ENCODE measurements around the gene RICTOR.

The RICTOR gene

GRCh38 chr5:39074017-39074814 lies at the start of gene RICTOR:
Gene RICTOR (minus strand): TSS chr5:39074399. CDS start chr5:39074377, 22 bp downstream.
- DNase-seq: peak; percentile 89

GRCh38 chr5:39121922-39122321 lies 47.7 kb upstream of the RICTOR start:
- DNase-seq: no peak

DNA sequence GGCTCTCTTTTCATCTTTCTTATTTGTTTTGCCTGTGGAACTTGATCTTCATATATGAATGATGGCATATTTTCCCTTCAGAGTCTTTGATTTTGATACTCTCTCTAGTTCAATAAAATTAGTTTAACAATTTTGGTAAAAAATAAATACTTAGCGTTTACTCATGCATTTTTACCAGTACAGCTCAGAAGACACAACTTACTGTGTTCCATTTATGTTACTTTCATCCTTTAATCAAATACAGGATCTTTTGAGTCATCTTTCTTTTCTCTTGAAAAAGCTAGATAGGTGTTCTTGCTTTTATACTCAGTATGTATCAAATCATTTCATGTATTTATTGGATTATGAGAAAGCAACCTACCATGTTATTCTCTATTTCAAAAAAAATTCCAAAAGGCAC lies 47.1 kb upstream of the RICTOR start:
- no peak for DNase-seq

DNA sequence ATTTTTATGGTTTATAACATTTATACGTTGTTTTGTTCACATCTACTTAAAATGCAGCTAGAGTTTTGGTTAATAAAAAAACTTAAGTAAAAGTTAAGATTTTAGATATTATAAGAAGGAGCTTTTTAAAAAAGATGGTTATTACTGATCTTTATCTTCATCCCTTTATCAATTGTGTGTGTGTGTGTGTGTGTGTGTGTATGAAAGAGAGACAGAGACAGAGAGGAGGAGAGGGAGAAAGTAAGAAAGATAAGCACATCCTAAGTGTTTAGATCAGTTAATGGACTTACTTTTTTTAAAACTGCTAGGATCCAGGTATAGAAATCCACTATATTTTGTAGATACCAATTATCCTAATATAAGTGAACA lies 45.8 kb upstream of the RICTOR start:
- no peak for DNase-seq

GRCh38 chr5:39119404-39120051 lies 45.3 kb upstream of the RICTOR start:
- DNase-seq: no peak

GRCh38 chr5:39118638-39119037 lies 44.4 kb upstream of the RICTOR start:
- no peak for DNase-seq

- DNase-seq: no peak
Observed at GRCh38 chr5:39117401-39117800, 43.2 kb upstream of the RICTOR start.

DNA sequence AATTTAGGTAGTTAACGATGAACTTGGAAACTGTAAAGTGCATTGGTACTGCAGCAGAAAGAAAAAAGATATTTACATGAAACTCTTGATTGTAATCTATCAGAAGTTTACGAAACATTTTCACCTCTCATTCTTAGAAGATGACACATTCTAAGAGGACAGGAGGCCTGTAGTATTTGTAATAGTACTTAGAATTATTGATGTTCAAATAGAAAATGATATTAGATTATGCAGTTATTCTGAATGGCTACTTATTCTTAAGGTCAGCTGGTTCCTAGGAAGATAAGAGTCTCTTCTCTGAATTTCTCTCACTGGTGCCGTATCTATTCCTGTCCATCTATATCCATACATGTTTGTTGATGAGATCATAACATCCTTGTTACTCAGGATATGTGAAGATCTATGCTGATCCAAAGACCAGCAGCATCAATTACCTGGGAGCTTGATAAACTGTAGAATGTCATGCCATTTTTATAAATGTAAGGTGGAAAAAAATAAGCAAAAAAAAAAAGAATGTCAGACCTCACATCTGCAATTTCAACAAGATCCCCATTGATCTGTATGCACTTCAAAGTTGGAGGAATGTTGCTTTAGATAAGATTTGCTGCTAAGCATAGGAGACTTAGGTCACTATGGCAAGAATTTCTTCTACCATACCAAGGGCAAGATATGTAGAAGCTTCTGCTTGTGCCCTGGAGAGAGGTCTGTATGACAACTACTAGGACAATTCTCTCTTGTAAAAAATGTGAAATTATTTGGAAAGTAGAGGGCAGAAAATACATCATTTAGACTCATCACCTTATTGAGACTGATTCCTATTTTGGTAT lies 42.4 kb upstream of the RICTOR start:
- DNase-seq: no peak

- no peak for DNase-seq
Observed at GRCh38 chr5:39115644-39116343, 41.6 kb upstream of the RICTOR start.

GRCh38 chr5:39114155-39114554 lies 40.0 kb upstream of the RICTOR start:
- DNase-seq: no peak

- DNase-seq: no peak
Observed at GRCh38 chr5:39113354-39113953, 39.3 kb upstream of the RICTOR start.

DNA sequence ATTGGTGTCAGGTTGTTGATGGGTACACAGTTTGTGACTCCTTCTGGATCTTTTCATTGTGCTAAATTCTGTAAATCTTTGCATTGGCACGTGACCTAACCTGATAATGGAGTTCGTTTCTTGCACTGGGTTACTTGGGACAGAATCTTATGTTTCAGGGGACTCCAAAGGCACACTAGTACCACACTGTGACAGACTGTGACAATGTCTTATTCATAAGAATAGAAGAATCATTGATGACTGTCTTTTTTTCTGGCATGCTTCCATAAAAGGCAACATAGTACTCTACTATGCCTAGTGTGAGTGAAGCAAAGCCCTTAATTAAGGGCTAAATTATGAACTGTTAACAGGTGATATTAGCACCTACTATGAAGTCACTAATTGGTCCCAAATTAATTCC lies 35.4 kb upstream of the RICTOR start:
- DNase-seq: no peak

- DNase-seq: no peak
Observed at GRCh38 chr5:39108987-39109386, 34.8 kb upstream of the RICTOR start.

DNA sequence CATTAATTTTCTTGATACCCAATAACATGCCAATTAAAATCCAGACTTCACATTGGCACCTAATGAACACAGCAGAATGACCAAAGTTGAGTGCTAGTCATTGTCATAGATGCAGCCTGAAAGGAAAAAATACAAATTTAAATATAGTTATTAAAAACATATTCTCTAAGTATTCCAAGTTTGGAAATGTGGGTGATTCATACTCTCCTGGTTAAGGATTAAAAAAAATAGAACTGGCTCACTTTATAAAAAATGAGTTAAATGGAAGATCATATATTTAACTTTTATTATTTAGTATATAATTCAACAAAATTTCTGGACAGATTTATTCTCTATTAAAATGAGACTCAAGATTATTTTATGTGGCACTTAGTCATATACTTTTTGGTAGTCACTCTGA lies 33.2 kb upstream of the RICTOR start:
- no peak for DNase-seq

DNA sequence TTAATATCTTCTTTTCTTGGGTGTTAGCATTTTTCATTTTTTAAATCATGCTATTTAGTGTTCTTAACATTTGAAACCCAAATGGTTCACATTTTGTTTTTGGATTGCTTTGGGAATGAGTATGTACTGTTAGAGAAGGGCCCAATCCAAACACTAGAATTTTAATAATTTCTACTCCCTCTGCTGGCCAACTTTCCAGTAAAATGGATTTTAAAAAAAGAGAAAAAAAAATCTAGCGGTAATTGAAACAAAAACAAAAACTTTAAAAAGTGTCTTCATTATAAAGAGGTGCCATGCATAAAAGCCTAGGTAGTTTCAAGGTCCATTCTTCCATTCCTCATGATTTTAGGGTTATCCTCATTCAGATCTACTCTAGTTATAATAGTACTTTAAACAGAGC lies 32.1 kb upstream of the RICTOR start:
- no peak for DNase-seq

DNA sequence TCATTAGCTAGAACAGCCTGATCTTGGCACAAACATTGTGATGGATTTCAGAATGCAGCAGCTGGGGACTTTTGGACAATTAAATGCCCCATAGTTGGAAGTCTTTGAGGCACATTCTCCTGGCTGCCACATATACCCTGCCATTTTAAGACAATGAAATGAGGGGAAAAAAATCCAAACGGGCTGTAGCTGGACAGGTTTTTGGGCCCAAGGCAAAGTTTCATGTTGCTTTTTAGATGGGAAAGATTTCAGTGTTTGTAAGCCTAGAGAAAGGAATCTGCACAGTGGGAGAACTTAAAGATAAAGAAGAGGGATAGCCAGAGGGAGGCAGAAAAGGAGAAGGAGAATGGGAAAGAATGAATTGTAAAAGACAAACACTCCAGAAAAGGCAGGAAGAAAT lies 30.0 kb upstream of the RICTOR start:
- no peak for DNase-seq

DNA sequence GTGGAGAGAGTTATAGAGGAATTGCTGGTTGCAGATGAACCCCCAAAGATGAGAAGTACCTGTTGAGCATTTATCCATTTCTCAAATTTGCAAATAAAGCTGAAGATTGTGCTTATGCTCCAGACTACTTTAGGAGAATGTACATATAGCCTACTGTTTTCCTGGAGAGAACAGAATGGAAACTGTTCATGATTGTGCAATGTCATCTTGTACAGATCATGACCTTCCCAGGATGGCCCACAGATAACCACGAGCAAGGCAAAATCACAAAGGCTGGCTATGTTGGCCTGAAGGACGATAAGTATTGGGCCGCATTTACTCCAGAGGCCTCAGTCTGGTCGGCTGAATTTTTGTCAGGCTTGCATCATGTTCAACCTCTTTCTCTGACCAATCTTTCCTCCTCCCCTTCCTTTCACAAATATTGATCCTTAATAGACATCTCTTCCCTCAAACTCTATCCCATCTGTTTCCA lies 28.5 kb upstream of the RICTOR start:
- no peak for DNase-seq

DNA sequence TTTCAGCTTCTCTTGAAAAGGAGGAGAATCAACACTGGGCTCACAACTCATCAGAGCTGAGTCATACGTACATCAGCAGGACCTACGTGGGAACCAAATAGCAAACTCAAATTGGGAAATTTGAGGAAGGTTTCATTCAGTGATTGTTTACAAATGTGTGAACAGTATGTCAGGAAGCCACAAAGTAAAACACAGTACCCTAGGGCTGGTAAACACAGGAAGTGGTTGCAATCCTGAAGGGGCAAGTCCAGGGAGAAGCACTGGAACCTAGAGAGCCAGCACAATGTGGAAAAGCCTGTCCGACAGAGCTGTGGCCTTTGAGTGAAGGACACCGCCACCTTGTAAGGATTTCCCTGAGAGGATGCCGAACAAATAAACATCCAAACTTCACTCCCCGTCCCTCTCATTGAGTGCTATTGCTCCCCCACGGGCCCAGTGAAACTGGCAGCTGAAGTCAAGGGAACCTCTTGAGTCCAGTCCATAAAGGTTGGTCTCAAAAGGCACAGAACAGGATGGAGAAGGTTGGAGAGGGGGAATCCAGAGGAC lies 26.7 kb upstream of the RICTOR start:
- peak; percentile 87 for DNase-seq

GRCh38 chr5:39100301-39100850 lies 26.2 kb upstream of the RICTOR start:
- no peak for DNase-seq

- DNase-seq: no peak
Observed at GRCh38 chr5:39099831-39100230, 25.6 kb upstream of the RICTOR start.

DNA sequence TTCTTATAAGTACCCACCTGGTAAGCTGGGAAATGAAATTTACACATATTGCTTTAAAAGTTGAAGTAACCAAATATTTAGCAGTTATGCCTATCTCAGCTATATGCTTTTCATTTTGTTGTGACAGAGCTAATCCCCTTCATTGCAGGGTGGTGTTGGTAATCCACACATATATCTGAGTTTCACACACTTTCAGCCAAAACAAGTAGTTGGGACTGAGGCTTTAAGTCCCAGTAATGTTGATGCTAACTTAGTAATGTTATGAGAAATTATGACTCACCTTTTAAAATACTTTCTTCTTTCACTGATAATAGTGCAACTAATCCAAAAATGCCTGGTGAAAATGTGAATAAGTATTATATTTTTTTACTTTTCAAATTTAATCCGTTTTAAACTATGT lies 19.2 kb upstream of the RICTOR start:
- DNase-seq: no peak
